DND-41 (cell line): ENCODE results near the gene LRRC27.

ENCODE experiments used
- ATAC-seq: fragments of 200-7000 bp; cut with Tn5 transposase; 3 replicates; pipeline ENCODE4 v1.9.1; 2021; ENCODE audit warnings: low read depth; ENCODE audit not compliant: insufficient read depth
- DNase-seq: peaks from one replicate; pipeline ENCODE4 v3.0.0-alpha.2; 2020
- H2AFZ ChIP-seq: 2 replicates; pipeline ENCODE4 v1.6.0; 2012; ENCODE audit warnings: low read depth, low read length
- H3K27ac ChIP-seq: 2 replicates; pipeline ENCODE4 v1.5.1; 2012; ENCODE audit warnings: low read length, inconsistent platforms
- H3K27me3 ChIP-seq: fragments of 200-600 bp; sonication (generic); 2 replicates; pipeline ENCODE4 v1.6.0; 2012; ENCODE audit warnings: low read length, mild to moderate bottlenecking, inconsistent platforms; ENCODE audit not compliant: insufficient read depth, poor library complexity
- H3K36me3 ChIP-seq: 2 replicates; pipeline ENCODE4 v1.5.1; 2012; ENCODE audit warnings: low read length, inconsistent platforms; ENCODE audit not compliant: insufficient read depth
- H3K4me1 ChIP-seq: 2 replicates; pipeline ENCODE4 v1.5.1; 2012; ENCODE audit warnings: mild to moderate bottlenecking, low read length; ENCODE audit not compliant: insufficient read depth
- H3K4me2 ChIP-seq: 2 replicates; pipeline ENCODE4 v1.6.0; 2012; ENCODE audit warnings: mild to moderate bottlenecking, moderate library complexity, low read length, inconsistent platforms; ENCODE audit not compliant: insufficient read depth
- H3K4me3 ChIP-seq, 2 experiments: fragments of 200-600 bp in 1 of 2; shearing (Covaris generic) in 1 of 2; 2 replicates each; pipeline ENCODE4 v1.5.1; 2012 to 2016; ENCODE audit warnings: inconsistent platforms in 2 of 2, low read length in 2 of 2, mild to moderate bottlenecking in 2 of 2, low read depth in 1 of 2, moderate library complexity in 1 of 2
- H3K79me2 ChIP-seq: 2 replicates; pipeline ENCODE4 v1.6.0; 2012; ENCODE audit warnings: low read length, inconsistent platforms; ENCODE audit not compliant: insufficient read depth
- H3K9ac ChIP-seq: 2 replicates; pipeline ENCODE4 v1.6.0; 2012; ENCODE audit warnings: low read depth, mild to moderate bottlenecking, inconsistent platforms, low read length, moderate library complexity
- H3K9me3 ChIP-seq: 2 replicates; pipeline ENCODE4 v1.5.1; 2012; ENCODE audit warnings: low read length, moderate library complexity, mild to moderate bottlenecking, inconsistent platforms; ENCODE audit not compliant: insufficient read depth, severe bottlenecking
- H4K20me1 ChIP-seq: 2 replicates; pipeline ENCODE4 v1.6.0; 2012; ENCODE audit warnings: low read length; ENCODE audit not compliant: insufficient read depth
- CTCF ChIP-seq: IDR thresholded peaks from 2 replicates; pipeline ENCODE4 v1.5.1; 2012; ENCODE audit warnings: borderline replicate concordance, low read length, moderate library complexity, mild to moderate bottlenecking; ENCODE audit not compliant: poor library complexity, severe bottlenecking; ENCODE audit errors: extremely low read depth
- EZH2 ChIP-seq: IDR thresholded peaks from 3 replicates; pipeline ENCODE4 v1.6.1; 2012; ENCODE audit warnings: borderline replicate concordance, low read depth, mild to moderate bottlenecking, moderate library complexity, low read length, inconsistent platforms; ENCODE audit not compliant: severe bottlenecking

Gene LRRC27

DNA sequence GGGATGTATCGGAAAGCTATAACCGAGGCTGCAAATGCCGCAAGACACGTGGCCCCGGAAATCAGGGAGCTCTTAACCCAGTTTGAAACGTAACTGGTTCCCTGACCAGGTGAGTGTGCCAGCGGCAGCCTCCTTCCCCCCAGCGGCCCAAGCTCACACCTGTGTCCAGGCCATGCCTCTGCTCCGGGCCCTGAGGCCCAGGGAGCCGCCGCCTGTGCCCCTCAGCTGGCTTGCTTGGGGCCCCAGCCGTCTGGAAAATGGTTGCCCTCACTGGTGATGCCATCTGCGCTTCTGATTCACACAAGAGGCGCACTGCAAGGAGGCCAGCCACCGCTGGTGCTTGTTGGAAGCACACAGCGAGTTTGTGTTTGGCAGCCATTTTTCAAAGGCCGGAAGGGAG lies 74.2 kb downstream of the LRRC27 start:
- Histone ChIP-seq H3K4me3 (no peak overlapping the region), H3K27ac (no peak overlapping the region), H3K9ac (no peak overlapping the region), H3K4me2 (no peak overlapping the region), H3K27me3 (no peaks in the 10 kb centered on the region), H4K20me1 (peaks cover 57% of the 10 kb centered on the region), H2AFZ (no peak overlapping the region), H3K4me1 (no peaks in the 10 kb centered on the region), H3K9me3 (no peaks in the 10 kb centered on the region), H3K36me3 (peaks cover 14% of the 10 kb centered on the region), H3K79me2 (0 out of 2 replicates have a peak, but pooled peaks cover 2% of the 10 kb centered on the region)
- ATAC-seq: no peak
- DNase-seq: no peak
- no peak for TF ChIP-seq EZH2
- TF ChIP-seq CTCF: no peak

GRCh38 chr10:132406750-132407149 lies 74.8 kb downstream of the LRRC27 start:
- Histone ChIP-seq H3K27me3 (no peaks in the 10 kb centered on the region), H2AFZ (no peak overlapping the region), H3K4me1 (no peaks in the 10 kb centered on the region), H4K20me1 (peaks cover 58% of the 10 kb centered on the region), H3K79me2 (0 out of 2 replicates have a peak, but pooled peaks cover 2% of the 10 kb centered on the region), H3K27ac (no peak overlapping the region), H3K9ac (no peak overlapping the region), H3K4me2 (no peak overlapping the region), H3K9me3 (no peaks in the 10 kb centered on the region), H3K36me3 (peaks cover 14% of the 10 kb centered on the region), H3K4me3 (no peak overlapping the region)
- TF ChIP-seq CTCF (no peak), EZH2 (no peak)
- no peak for ATAC-seq
- no peak for DNase-seq

- peaks cover 14% of the 10 kb centered on the region for H3K36me3 ChIP-seq
- peaks cover 59% of the 10 kb centered on the region for H4K20me1 ChIP-seq
- H3K79me2 ChIP-seq: no peaks in the 10 kb centered on the region
- H3K9ac ChIP-seq: no peak overlapping the region
- H3K4me2 ChIP-seq: no peak overlapping the region
- no peaks in the 10 kb centered on the region for H3K9me3 ChIP-seq
- H3K4me1 ChIP-seq: no peaks in the 10 kb centered on the region
- TF ChIP-seq CTCF: no peak
- TF ChIP-seq EZH2: no peak
- no peak overlapping the region for H3K27ac ChIP-seq
- no peak overlapping the region for H2AFZ ChIP-seq
- H3K27me3 ChIP-seq: no peaks in the 10 kb centered on the region
- DNase-seq: no peak
- ATAC-seq: no peak
- no peak overlapping the region for H3K4me3 ChIP-seq
Observed at GRCh38 chr10:132407243-132407746, 75.3 kb downstream of the LRRC27 start.
